A673 (cell line): ENCODE data around the gene ZNF584. TPM values are rescaled to one million over a fixed set of nuclear protein-coding genes. Genes with fewer than 3 reads are reported as not detected.

ENCODE experiments used
- BruUV-seq: library from RNA; stranded (reverse); fragments of 400-500 nt; replicated peaks from 2 replicates; lab custom pipeline; 2021; lab: Mats Ljungman, UMichigan
- CTCF ChIA-PET: fragments of 300-600 bp; sonication (Branson Sonifier 250); formaldehyde crosslinking; loops from one replicate; lab custom pipeline; 2022; ENCODE audit warnings: antibody characterized with exemption; lab: Charles Lee
- POLR2A ChIA-PET: fragments of 300-600 bp; sonication (Branson Sonifier 250); formaldehyde crosslinking; loops from one replicate; lab custom pipeline; 2022; ENCODE audit warnings: antibody characterized with exemption; ENCODE audit not compliant: low non-redundant PET; lab: Charles Lee
- DNase-seq: peaks from one replicate; pipeline ENCODE4 v3.0.0-alpha.2; 2015; ENCODE audit warnings: low spot score
- H3K27ac ChIP-seq: fragments of 200-600 bp; sonication (generic); 2 replicates; pipeline ENCODE4 v1.5.1; 2016; ENCODE audit warnings: mixed run types, low read depth, mild to moderate bottlenecking, mixed read lengths, antibody characterized with exemption, low read length; ENCODE audit not compliant: poor library complexity, severe bottlenecking
- H3K27me3 ChIP-seq: fragments of 200-600 bp; sonication (generic); replicated peaks from 2 replicates; pipeline ENCODE4 v1.6.1; 2017; ENCODE audit warnings: mixed run types, low read depth, mild to moderate bottlenecking, mixed read lengths, antibody characterized with exemption, low read length; ENCODE audit not compliant: insufficient read depth, poor library complexity
- H3K36me3 ChIP-seq: fragments of 200-600 bp; sonication (generic); 2 replicates; pipeline ENCODE4 v1.6.1; 2016; ENCODE audit warnings: mixed run types, mild to moderate bottlenecking, mixed read lengths, antibody characterized with exemption, low read length; ENCODE audit not compliant: insufficient read depth, poor library complexity, severe bottlenecking
- H3K4me1 ChIP-seq: fragments of 200-600 bp; sonication (generic); 2 replicates; pipeline ENCODE4 v1.6.1; 2017; ENCODE audit warnings: mixed run types, mild to moderate bottlenecking, mixed read lengths, antibody characterized with exemption, low read length; ENCODE audit not compliant: insufficient read depth, poor library complexity, severe bottlenecking
- H3K4me3 ChIP-seq: fragments of 200-600 bp; sonication (generic); 2 replicates; pipeline ENCODE4 v1.5.1; 2016; ENCODE audit warnings: low read depth, mixed run types, mild to moderate bottlenecking, mixed read lengths, low read length; ENCODE audit not compliant: poor library complexity, severe bottlenecking
- H3K9me3 ChIP-seq: fragments of 200-600 bp; sonication (generic); 2 replicates; pipeline ENCODE4 v1.6.1; 2016; ENCODE audit warnings: mixed run types, low read depth, mild to moderate bottlenecking, mixed read lengths, antibody characterized with exemption, low read length; ENCODE audit not compliant: poor library complexity, severe bottlenecking
- CTCF ChIP-seq: fragments of 300-800, 200-600 bp; sonication (generic); conservative IDR thresholded peaks from 2 replicates; pipeline ENCODE4 v1.5.1; 2017; ENCODE audit warnings: low read depth, mild to moderate bottlenecking, antibody characterized with exemption, low read length, moderate library complexity, mixed read lengths
- EZH2 ChIP-seq: fragments of 200-600 bp; sonication (generic); IDR thresholded peaks from 2 replicates; pipeline ENCODE4 v1.6.1; 2017; ENCODE audit warnings: borderline replicate concordance, low read depth, mild to moderate bottlenecking, mixed read lengths, antibody characterized with exemption, low read length; ENCODE audit not compliant: poor library complexity, severe bottlenecking
- intact Hi-C: fragments of 100-400 bp; cut with micrococcal nuclease; formaldehyde crosslinking; loops from one replicate; pipeline ENCODE4 v1.10.0; 2022; ENCODE audit not compliant: unreplicated experiment
- total RNA-seq: library from RNA; stranded (reverse); gene quantifications from 2 replicates; pipeline ENCODE4 v1.2.3, GENCODE V29; 2021

ZNF584 gene
- total RNA-seq, 1 experiment from 2014 or later, result 20.9 TPM

GRCh38 chr19:58416604-58417003 is 8.2 kb downstream of the ZNF584 start:
- DNase-seq, result no peak
- no TSS peak for BruUV-seq
- Histone ChIP-seq H3K27ac (no peak overlapping the region), H3K4me1 (no peaks in the 10 kb centered on the region), H3K36me3 (peaks cover 63% of the 10 kb centered on the region), H3K9me3 (peaks cover 50% of the 10 kb centered on the region), H3K4me3 (no peak overlapping the region), H3K27me3 (no peaks in the 10 kb centered on the region)
- intact Hi-C loops, result no loop called here
- POLR2A ChIA-PET, result no interaction called here
- CTCF ChIA-PET, result no interaction called here
- TF ChIP-seq EZH2, result no peak
- no peak for TF ChIP-seq CTCF

GRCh38 chr19:58417071-58417470 is 8.6 kb downstream of the ZNF584 start:
- intact Hi-C loops, result no loop called here
- Histone ChIP-seq H3K27ac (no peak overlapping the region), H3K4me3 (no peak overlapping the region), H3K27me3 (no peaks in the 10 kb centered on the region), H3K36me3 (peaks cover 65% of the 10 kb centered on the region), H3K4me1 (no peaks in the 10 kb centered on the region), H3K9me3 (peaks cover 50% of the 10 kb centered on the region)
- ChIA-PET CTCF (no interaction called here), POLR2A (no interaction called here)
- no peak for TF ChIP-seq EZH2
- no peak for TF ChIP-seq CTCF
- no peak for DNase-seq
- no TSS peak for BruUV-seq

- Histone ChIP-seq H3K4me1 (no peaks in the 10 kb centered on the region), H3K36me3 (peaks cover 18% of the 10 kb centered on the region), H3K27ac (no peak overlapping the region), H3K9me3 (peaks cover 67% of the 10 kb centered on the region), H3K27me3 (no peaks in the 10 kb centered on the region), H3K4me3 (no peak overlapping the region)
- CTCF ChIA-PET, result no interaction called here
- TF ChIP-seq CTCF (no peak), EZH2 (no peak)
- intact Hi-C loops, result no loop called here
- POLR2A ChIA-PET, result no interaction called here
- DNase-seq, result no peak
- no TSS peak for BruUV-seq
These were observed 20.2 kb downstream of the ZNF584 start for GRCh38 chr19:58428617-58429016.
